ENCODE results near the gene C1GALT1.
"Not testable (repeated sequence)": the region's sequence is repeated elsewhere in the genome, so short reads cannot be mapped to it uniquely, and the experiment has no call there.

C1GALT1 gene

GRCh38 chr7:7231000-7231399, 48.7 kb downstream of the C1GALT1 start:
- ATAC-seq (no peak), DNase-seq (no peak)
- Mint-ChIP-seq H3K27me3 (no peaks in the 10 kb centered on the region), H3K4me1 (peaks cover 34% of the 10 kb centered on the region), H3K9me3 (peaks cover 22 to 29% of the 10 kb centered on the region in 2 donors), H3K27ac (no peak overlapping the region), H3K4me3 (no peak overlapping the region)

DNA sequence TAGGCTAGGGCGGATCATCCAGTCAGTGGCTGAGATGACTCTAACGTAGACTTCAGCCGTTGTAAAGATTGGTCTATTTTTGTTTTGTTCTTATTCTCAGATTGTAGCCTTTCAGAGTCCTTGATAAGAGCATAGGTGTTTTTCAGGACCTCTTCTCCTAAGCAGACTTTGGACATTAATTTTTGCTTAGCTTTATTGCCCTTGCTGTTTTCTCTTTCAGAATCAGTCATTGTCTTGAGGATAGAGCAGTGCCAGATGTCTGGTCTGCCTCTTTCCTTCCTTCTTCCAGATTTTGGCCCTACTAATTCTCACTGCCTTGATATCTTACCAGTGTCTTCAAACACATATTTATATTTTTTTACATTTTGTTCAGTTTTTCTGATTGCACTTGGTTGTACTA, 49.5 kb downstream of the C1GALT1 start:
- DNase-seq (no peak), ATAC-seq (no peak)
- no peak overlapping the region for H3K4me3 Mint-ChIP-seq
- H3K27ac Mint-ChIP-seq = peak overlapping the region in 1 of 2 donors; percentile 65
- no peaks in the 10 kb centered on the region for H3K27me3 Mint-ChIP-seq
- peaks cover 22 to 29% of the 10 kb centered on the region in 2 donors for H3K9me3 Mint-ChIP-seq
- peaks cover 34% of the 10 kb centered on the region for H3K4me1 Mint-ChIP-seq

GRCh38 chr7:7235347-7235746, 53.0 kb downstream of the C1GALT1 start:
- Mint-ChIP-seq H3K4me1 (peaks cover 42% of the 10 kb centered on the region), H3K9me3 (peaks cover 17 to 20% of the 10 kb centered on the region in 2 donors), H3K27ac (no peak overlapping the region), H3K27me3 (no peaks in the 10 kb centered on the region), H3K4me3 (no peak overlapping the region)
- no peak for DNase-seq
- no peak for ATAC-seq

DNA sequence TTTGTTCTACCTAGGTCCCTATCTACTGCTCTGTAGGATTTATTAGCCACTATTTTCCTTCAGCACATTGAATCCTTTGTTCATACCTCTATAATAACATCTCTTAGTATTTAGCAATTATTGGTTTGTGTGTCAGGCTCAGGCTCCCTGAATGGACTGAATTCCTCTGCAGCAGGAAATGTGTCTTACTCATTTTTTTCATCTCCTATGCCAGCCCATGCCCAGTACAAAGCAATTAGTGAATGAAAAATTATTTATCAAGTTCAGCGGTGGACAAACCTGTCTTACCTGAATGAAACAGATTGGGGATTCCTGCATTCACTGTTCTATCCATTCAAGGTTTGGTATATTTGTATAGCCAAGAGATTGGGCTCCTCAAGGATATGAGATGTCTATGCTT, 53.7 kb downstream of the C1GALT1 start:
- H3K4me3 Mint-ChIP-seq = no peak overlapping the region
- peak overlapping the region; percentile 21 to 30 for H3K27ac Mint-ChIP-seq
- DNase-seq (no peak), ATAC-seq (no peak)
- H3K9me3 Mint-ChIP-seq = peaks cover 13 to 15% of the 10 kb centered on the region in 2 donors
- no peaks in the 10 kb centered on the region for H3K27me3 Mint-ChIP-seq
- peaks cover 40% of the 10 kb centered on the region for H3K4me1 Mint-ChIP-seq

- peaks cover 27% of the 10 kb centered on the region for H3K4me1 Mint-ChIP-seq
- H3K27ac Mint-ChIP-seq = peak overlapping the region in 1 of 2 donors; percentile 19
- no peak for DNase-seq
- no peak overlapping the region for H3K4me3 Mint-ChIP-seq
- ATAC-seq = no peak
- H3K27me3 Mint-ChIP-seq = no peaks in the 10 kb centered on the region
- peaks cover under 1 to 1% of the 10 kb centered on the region in 2 donors for H3K9me3 Mint-ChIP-seq
These were observed 55.0 kb downstream of the C1GALT1 start for GRCh38 chr7:7237201-7237977.

- Mint-ChIP-seq H3K27me3 (no peaks in the 10 kb centered on the region), H3K4me1 (peaks cover 26% of the 10 kb centered on the region), H3K9me3 (no peaks in the 10 kb centered on the region), H3K4me3 (no peak overlapping the region), H3K27ac (peak overlapping the region in 1 of 2 donors; percentile 19)
- ATAC-seq (no peak), DNase-seq (no peak)
These were observed 55.6 kb downstream of the C1GALT1 start for GRCh38 chr7:7237978-7238267.

- no peak for ATAC-seq
- peaks cover 18% of the 10 kb centered on the region for H3K4me1 Mint-ChIP-seq
These were observed 57.0 kb downstream of the C1GALT1 start for GRCh38 chr7:7239346-7239745.

GRCh38 chr7:7242899-7243298, 60.6 kb downstream of the C1GALT1 start:
- H3K27ac Mint-ChIP-seq = no peak overlapping the region
- no peak for ATAC-seq
- no peaks in the 10 kb centered on the region for H3K27me3 Mint-ChIP-seq
- peaks cover 19% of the 10 kb centered on the region for H3K4me1 Mint-ChIP-seq
- no peak for DNase-seq
- no peaks in the 10 kb centered on the region for H3K9me3 Mint-ChIP-seq
- H3K4me3 Mint-ChIP-seq = no peak overlapping the region

More at GRCh38 chr7:7239346-7239745, 57.0 kb downstream of the C1GALT1 start:
- Mint-ChIP-seq H3K9me3 (no peaks in the 10 kb centered on the region), H3K27ac (no peak overlapping the region), H3K27me3 (no peaks in the 10 kb centered on the region), H3K4me3 (no peak overlapping the region)
- no peak for DNase-seq

GRCh38 chr7:7245233-7245632, 62.9 kb downstream of the C1GALT1 start:
- not testable (repeated sequence) for H3K27me3 Mint-ChIP-seq, H3K4me3 Mint-ChIP-seq, DNase-seq, ATAC-seq, H3K27ac Mint-ChIP-seq, H3K9me3 Mint-ChIP-seq, H3K4me1 Mint-ChIP-seq

GRCh38 chr7:7246223-7246622, 63.9 kb downstream of the C1GALT1 start:
- no peak overlapping the region for H3K27ac Mint-ChIP-seq
- H3K4me1 Mint-ChIP-seq = peaks cover 5% of the 10 kb centered on the region
- no peaks in the 10 kb centered on the region for H3K27me3 Mint-ChIP-seq
- no peak for DNase-seq
- no peaks in the 10 kb centered on the region for H3K9me3 Mint-ChIP-seq
- no peak overlapping the region for H3K4me3 Mint-ChIP-seq
- ATAC-seq = no peak

DNA sequence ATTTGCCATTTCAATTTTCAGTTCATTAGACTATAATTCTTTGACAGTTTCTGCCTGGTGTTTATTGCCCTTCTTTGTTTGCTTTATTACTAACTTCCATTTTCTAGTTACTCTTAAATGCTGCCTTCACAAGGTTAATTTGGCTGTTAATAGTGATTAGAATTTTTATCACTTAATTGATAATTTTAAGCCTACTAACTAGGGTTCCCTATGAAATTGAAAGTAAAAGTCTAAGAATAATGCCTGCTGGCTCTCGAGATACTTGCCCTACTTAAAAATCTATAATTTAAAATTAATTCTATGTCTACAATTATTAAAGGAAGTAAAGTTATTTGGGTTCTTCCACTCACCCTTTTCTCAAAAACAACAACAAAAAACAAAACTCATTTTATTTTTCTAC, 65.3 kb downstream of the C1GALT1 start:
- Mint-ChIP-seq H3K27ac (no peak overlapping the region), H3K27me3 (no peaks in the 10 kb centered on the region), H3K4me1 (peaks cover 5% of the 10 kb centered on the region), H3K4me3 (peak overlapping the region in 1 of 2 donors; percentile 44), H3K9me3 (no peaks in the 10 kb centered on the region)
- ATAC-seq (no peak), DNase-seq (no peak)

DNA sequence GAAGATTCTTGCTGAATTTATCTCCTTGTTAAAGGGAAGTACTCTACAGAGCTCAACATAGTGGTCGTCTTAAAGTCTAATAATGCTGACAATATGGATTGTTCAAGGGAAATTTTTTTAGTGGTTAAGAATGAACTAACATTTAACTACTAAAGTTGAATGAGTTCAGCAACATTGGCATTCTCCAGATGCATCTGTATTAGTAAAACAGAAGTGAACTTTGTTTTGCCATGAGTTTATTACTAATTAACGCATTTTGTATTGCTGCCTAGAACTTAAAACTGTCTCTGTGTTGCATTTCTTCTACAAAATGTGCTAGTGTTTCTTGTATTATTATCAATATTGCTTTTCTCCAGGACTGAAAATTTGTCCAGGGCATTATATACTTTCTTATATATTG, 67.5 kb downstream of the C1GALT1 start:
- H3K9me3 Mint-ChIP-seq = no peaks in the 10 kb centered on the region
- ATAC-seq = no peak
- no peak for DNase-seq
- H3K4me1 Mint-ChIP-seq = peaks cover 5% of the 10 kb centered on the region
- H3K4me3 Mint-ChIP-seq = no peak overlapping the region
- H3K27me3 Mint-ChIP-seq = no peaks in the 10 kb centered on the region
- H3K27ac Mint-ChIP-seq = no peak overlapping the region

GRCh38 chr7:7251742-7252141, 69.4 kb downstream of the C1GALT1 start:
- H3K27ac Mint-ChIP-seq = no peak overlapping the region
- H3K9me3 Mint-ChIP-seq = no peaks in the 10 kb centered on the region
- DNase-seq (no peak), ATAC-seq (no peak)
- no peaks in the 10 kb centered on the region for H3K27me3 Mint-ChIP-seq
- H3K4me3 Mint-ChIP-seq = no peak overlapping the region
- peaks cover 5% of the 10 kb centered on the region for H3K4me1 Mint-ChIP-seq

DNA sequence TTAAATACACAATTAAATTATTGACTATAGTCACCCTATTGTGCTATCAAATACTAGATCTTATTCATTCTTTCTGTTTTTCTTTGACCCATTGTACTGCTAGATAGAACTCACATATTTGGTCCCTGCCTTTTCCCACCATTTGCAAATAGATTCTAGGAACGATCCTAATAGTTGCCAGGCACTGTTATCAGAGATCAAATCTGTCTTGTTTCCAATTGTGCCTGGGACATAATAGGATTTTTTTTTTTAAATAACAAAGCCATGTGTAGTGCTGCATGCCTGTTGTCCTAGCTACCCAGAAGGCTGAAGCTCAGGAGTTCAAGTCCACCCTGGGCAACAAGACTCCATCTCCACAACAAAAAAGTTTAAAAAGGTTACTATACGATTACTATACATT, 72.0 kb downstream of the C1GALT1 start:
- ATAC-seq (no peak), DNase-seq (no peak)
- H3K9me3 Mint-ChIP-seq = no peaks in the 10 kb centered on the region
- H3K27me3 Mint-ChIP-seq = no peaks in the 10 kb centered on the region
- H3K4me1 Mint-ChIP-seq = peaks cover 14% of the 10 kb centered on the region
- H3K4me3 Mint-ChIP-seq = no peak overlapping the region
- no peak overlapping the region for H3K27ac Mint-ChIP-seq

GRCh38 chr7:7254908-7255307, 72.6 kb downstream of the C1GALT1 start:
- ATAC-seq = no peak
- DNase-seq = no peak
- H3K4me3 Mint-ChIP-seq = no peak overlapping the region
- peaks cover 20% of the 10 kb centered on the region for H3K4me1 Mint-ChIP-seq
- H3K27me3 Mint-ChIP-seq = no peaks in the 10 kb centered on the region
- H3K27ac Mint-ChIP-seq = peak overlapping the region in 1 of 2 donors; percentile 34
- no peaks in the 10 kb centered on the region for H3K9me3 Mint-ChIP-seq

GRCh38 chr7:7256731-7257274, 74.5 kb downstream of the C1GALT1 start:
- H3K27me3 Mint-ChIP-seq = no peaks in the 10 kb centered on the region
- H3K4me3 Mint-ChIP-seq = no peak overlapping the region
- H3K4me1 Mint-ChIP-seq = peaks cover 25% of the 10 kb centered on the region
- peaks cover 0 to 6% of the 10 kb centered on the region in 2 donors for H3K9me3 Mint-ChIP-seq
- no peak overlapping the region for H3K27ac Mint-ChIP-seq
- ATAC-seq = no peak
- no peak for DNase-seq
